GM19239 (cell line): ENCODE measurements around the gene B9D1.

Experiments
- DNase-seq: peaks from one replicate; pipeline ENCODE4 v3.0.0; 2011; ENCODE audit warnings: low spot score; ENCODE audit not compliant: insufficient read length
- FAIRE-seq: peaks from 2 replicates; lab custom pipeline; 2011; peaks lifted over from hg19 to GRCh38; lab: Jason Lieb, UNC

The B9D1 gene

DNA sequence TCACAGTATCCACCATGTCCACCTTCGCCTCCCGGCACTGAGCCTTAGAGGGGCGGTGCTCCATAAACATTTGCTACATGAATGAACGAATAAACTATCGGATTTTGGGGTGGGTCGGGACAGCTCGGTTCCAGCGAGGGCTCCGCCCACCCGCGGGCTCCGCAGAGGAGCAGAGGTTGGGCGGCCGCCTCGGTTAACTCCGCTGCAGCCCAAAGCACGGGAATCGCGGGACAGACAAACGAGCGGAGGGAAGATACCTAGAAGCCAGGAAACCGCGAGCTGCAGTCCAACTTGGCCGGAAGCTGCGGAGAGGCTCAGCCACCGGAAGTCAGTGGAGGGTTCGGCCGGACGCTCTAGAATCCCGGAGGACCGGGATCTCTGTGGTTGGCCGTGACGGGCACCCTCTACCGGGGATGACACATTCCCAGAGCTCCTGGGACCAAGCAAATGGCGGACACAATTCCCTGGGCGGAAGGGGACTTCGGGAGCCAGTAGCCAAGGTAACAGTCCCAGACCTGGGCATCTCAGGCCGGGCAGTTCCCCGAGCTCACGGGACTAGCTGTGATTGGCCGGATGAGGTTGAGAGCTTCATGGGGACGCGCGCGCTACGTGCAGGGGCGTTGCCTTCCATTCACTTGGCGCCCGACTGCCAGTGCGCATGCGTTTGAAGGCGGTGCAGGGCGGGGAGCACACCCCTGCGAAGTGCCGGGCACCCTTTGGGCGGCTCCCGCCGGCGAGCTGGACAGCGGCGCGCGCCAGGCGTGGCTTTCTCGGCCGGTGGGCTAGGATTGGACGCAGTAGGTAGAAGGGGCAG, 15.3 kb upstream of the B9D1 start:
- FAIRE-seq (no peak), DNase-seq (peak; percentile 100)

GRCh38 chr17:19376811-19377210, 14.3 kb upstream of the B9D1 start:
- peak; percentile 62 for FAIRE-seq
- DNase-seq, result no peak

GRCh38 chr17:19375732-19376131, 13.2 kb upstream of the B9D1 start:
- FAIRE-seq (no peak), DNase-seq (no peak)

GRCh38 chr17:19374136-19374535, 11.6 kb upstream of the B9D1 start:
- FAIRE-seq, result no peak
- no peak for DNase-seq

GRCh38 chr17:19372866-19373504, 10.5 kb upstream of the B9D1 start:
- DNase-seq (no peak), FAIRE-seq (no peak)

GRCh38 chr17:19372439-19372838, 9.9 kb upstream of the B9D1 start:
- DNase-seq (no peak), FAIRE-seq (no peak)

DNA sequence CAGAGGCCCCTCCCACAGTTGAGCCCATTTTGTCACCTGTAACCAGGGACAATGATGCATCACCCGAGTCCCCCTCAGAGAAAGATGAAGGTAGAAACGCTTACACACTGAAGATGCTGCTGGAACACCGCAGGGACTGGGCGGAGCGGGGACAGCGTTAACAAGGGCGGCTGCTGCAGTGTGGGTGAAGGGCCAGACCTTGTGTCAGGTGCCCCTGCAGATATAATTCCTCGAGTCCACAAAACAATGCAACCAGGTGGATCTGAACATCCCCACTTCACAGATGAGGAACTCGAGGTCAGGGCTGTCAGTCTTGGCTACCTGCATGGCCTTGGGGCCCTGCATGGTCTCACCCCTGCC, 9.5 kb upstream of the B9D1 start:
- no peak for DNase-seq
- FAIRE-seq, result no peak

GRCh38 chr17:19371259-19372010, 8.9 kb upstream of the B9D1 start:
- FAIRE-seq (no peak), DNase-seq (no peak)

DNA sequence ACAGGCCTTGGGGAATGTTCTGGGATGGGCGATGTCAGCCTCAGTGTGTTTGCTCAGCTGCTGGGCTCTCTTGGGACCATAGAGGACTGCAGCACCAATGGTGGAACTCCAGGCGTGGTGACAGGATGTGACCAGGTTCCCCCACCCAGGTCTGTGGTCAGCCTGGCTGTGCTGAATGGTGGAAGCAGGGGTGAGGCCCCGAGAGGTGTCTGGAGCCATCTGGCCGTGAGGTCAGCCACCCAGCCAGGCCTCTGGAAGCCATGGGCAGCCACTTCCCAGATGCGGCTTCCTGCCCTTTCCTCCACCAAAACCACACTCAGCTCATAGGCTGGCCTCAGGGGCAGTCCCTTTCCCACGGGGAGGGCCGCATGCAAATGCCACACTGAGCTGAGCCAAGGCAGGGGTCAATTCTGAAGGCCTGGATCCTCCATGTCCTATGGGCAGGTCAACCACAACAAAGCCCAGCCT, 8.0 kb upstream of the B9D1 start:
- DNase-seq, result no peak
- FAIRE-seq, result peak; percentile 93

DNA sequence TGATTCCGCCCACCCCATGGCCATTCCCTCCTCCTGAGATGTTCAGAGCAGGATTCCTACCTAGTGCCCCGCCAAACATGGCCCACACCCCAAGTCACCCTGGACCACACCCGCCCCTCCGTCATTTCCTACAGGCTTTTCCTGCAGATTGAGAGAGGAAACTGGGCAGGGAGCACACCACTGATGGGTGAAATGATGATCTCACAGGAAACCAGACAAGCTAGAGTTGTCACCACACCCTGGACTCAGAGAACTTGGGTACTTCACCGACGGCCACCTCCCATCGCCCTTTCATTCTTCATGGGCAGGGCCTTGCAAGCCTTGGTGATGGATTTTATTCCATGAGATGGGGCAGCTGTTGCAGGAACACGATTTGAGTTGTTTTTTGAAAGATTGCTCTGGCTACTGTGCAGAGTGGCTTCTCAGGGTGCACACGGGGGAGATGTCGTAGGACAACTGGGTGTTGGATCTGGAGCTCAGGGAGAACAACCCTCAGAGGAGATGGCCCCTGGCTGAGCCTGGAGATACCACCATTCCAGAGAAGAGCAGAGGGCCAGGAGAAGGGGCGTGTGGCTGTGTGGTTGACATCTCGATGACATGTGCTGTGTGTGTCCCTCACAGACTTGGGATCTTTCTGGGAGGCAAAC, 7.4 kb upstream of the B9D1 start:
- DNase-seq (no peak), FAIRE-seq (no peak)

GRCh38 chr17:19369107-19369778, 6.7 kb upstream of the B9D1 start:
- FAIRE-seq, result no peak
- DNase-seq, result no peak

DNA sequence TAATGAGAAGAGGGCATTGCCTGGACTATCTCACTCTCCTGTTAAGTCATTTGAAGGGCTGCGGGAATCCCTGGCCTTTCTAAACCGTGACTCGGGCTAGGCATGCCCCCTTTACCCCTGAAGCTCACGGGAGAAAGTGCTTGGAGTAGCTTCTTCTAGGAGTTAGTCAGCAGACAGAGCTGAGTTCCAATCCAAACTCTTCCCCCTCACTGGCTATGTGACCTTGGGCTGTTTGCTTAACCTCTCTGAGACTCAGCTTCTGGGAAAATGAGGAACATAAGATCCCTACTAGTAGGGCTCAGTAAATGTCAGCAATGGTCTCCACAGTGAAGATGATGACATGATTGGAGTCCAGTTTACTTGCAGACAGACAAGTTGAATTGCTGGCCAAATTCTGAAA, 5.7 kb upstream of the B9D1 start:
- FAIRE-seq, result no peak
- DNase-seq, result no peak

GRCh38 chr17:19366637-19366972, 4.1 kb upstream of the B9D1 start:
- no peak for DNase-seq
- FAIRE-seq, result no peak

DNA sequence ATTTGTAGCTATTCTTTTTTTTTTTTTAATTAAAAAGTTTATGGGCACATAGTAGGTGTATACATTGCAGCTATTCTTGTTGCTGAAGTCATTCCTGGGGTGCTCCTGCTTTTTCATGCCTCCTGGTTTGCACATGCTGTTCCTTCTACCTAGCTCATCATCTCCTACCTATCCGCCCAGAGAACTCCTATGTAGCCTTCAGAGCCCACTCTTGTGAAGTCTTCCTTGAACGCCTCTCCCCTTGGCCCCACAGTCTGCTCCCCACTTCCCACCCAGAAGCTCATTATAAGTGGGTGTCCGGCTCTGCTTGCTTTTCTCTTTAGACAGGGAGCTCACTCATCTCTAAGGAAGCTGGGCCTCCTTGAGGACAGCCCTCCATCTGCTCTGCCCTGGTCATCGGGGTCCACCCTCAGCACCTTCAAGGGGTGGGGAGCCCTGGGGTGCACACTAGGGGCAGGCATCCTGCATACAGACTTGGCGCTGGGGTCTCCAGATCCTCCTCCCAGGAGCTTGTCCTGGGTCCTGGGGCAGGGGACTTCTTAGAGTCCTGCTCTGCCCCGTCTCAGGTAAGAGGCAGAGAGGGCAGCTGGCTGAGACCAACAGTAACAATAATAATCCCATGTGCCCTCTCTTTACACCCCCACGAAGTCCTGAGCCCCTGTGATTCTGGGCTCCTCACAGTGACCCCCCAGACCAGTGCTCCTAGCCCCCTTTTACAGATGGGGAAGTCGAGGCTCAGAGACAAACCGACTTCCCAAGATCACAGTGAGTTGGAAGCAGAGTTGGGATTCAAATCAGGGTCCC, 3.5 kb upstream of the B9D1 start:
- FAIRE-seq, result no peak
- no peak for DNase-seq

GRCh38 chr17:19365499-19365817, 2.9 kb upstream of the B9D1 start:
- DNase-seq (no peak), FAIRE-seq (no peak)

DNA sequence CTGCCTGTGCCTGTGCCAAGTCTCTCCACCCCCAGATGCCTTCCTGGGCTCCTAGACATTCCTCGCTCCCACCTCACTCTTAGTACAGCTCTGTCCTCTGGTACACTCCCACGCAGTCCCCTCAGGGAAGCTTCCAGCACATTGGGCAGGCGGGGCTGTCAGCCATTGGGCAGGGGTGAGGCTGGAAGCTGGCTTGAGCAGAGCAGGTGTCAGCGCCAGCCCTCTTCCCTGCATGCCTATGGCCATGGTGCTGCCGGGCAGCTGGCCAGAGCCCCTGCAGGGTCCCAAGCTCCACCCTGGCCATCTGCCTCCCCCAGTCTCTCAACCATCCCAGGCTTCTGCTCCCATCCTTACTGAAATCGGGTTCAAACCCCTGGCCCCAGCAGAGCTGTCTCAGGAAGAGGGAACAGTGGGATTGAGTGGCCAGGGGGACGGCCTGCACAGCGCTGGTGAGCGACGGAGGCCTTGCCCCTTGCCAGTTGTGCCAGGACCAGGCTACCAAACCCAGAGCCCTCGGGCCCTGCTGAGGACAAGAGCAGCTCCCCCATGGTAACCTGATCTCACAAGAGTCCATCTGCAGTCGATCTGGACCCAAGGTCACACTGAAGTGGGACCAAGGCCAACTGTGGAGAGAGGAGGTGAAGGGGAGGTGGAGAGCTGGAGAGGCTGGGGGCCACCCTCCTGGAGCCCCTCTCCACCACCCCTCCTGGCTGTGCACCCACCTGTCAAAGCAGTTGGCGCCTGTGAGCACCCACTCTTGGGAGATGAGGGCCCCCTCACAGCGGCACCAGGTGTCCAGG, 2.4 kb upstream of the B9D1 start:
- DNase-seq, result no peak
- FAIRE-seq, result no peak

DNA sequence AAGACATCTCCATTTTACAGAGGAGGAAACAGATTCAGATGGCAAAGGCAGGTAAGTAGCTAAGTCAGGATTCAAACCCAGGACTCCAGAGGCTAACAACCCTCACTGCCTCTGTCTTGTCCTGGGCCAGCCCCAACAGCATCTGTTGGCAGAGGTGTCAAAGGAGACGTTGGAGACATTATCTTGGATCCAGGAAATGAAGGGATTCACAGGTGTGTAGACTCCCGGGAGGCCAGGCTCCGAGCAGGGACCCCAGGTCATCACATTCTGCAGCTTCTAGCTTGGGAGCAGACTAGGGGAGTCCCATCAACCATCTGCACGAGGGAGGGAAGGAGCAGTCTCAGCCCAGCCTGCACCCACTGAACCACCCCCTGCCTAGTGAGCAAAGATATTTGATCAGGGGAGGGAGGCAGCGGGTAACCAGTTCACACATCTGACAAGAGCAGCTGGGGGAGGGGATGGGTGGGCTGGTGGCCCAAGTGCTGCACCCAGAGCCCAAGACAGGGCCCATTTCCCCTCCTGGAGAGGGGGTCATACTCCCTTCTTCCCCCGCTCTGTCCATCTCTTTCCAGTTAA, 1.0 kb upstream of the B9D1 start:
- no peak for DNase-seq
- FAIRE-seq, result no peak

GRCh38 chr17:19363114-19363438, 553 bp upstream of the B9D1 start:
- FAIRE-seq (no peak), DNase-seq (no peak)

DNA sequence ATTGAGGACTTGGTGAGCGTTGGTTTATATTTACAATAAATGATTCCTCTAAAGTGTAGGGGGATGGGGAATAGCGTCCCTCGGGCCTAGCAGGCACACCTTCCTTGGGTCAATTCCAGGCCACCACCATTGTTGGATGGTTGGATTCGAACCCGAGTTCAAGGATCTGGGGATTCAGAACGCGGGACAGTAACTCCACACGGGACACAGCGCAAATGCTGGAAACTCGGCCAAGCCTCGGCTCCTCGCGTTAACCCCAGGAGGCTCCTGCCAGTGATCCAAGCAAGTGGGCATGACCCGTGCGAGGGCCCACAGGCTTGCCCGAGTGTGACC, 613 bp downstream of the B9D1 start:
- DNase-seq, result no peak
- FAIRE-seq, result no peak
